OCI-LY1 (cell line): ENCODE results near the gene SORCS3.

ENCODE experiments used
- H2AFZ ChIP-seq: fragments of 200-600 bp; sonication (generic), shearing (Covaris generic); 2 replicates; pipeline ENCODE4 v1.6.0; 2014; ENCODE audit warnings: antibody characterized with exemption, mild to moderate bottlenecking, low read length
- H3F3A ChIP-seq: fragments of 200-600 bp; sonication (generic), shearing (Covaris generic); 2 replicates; pipeline ENCODE4 v1.6.0; 2014; ENCODE audit warnings: mild to moderate bottlenecking, antibody characterized with exemption, low read length, moderate library complexity; ENCODE audit not compliant: insufficient read depth
- H3K27ac ChIP-seq: fragments of 200-600 bp; sonication (generic); 2 replicates; pipeline ENCODE4 v1.5.1; 2014; ENCODE audit warnings: low read length, mixed run types, mild to moderate bottlenecking, low read depth; ENCODE audit not compliant: poor library complexity, severe bottlenecking
- H3K27me3 ChIP-seq: fragments of 200-600 bp; sonication (generic); 2 replicates; pipeline ENCODE4 v1.6.0; 2014; ENCODE audit warnings: antibody characterized with exemption, mild to moderate bottlenecking, low read length, moderate library complexity; ENCODE audit not compliant: insufficient read depth
- H3K36me3 ChIP-seq: fragments of 200-600 bp; sonication (generic); 2 replicates; pipeline ENCODE4 v1.6.1; 2014; ENCODE audit warnings: mild to moderate bottlenecking, antibody characterized with exemption, low read length, moderate library complexity, mixed read lengths; ENCODE audit not compliant: insufficient read depth
- H3K4me1 ChIP-seq: fragments of 200-600 bp; sonication (generic); 2 replicates; pipeline ENCODE4 v1.5.1; 2014; ENCODE audit warnings: mild to moderate bottlenecking, low read length, moderate library complexity; ENCODE audit not compliant: insufficient read depth, severe bottlenecking
- H3K4me2 ChIP-seq: fragments of 200-600 bp; sonication (generic), shearing (Covaris generic); 2 replicates; pipeline ENCODE4 v1.6.1; 2014; ENCODE audit warnings: low read length
- H3K4me3 ChIP-seq: fragments of 200-600 bp; sonication (generic); 2 replicates; pipeline ENCODE4 v1.5.1; 2014; ENCODE audit warnings: low read length, low read depth, mild to moderate bottlenecking, mixed read lengths; ENCODE audit not compliant: poor library complexity, severe bottlenecking
- H3K79me2 ChIP-seq: fragments of 200-600 bp; shearing (Covaris generic); 2 replicates; pipeline ENCODE4 v1.6.1; 2016; ENCODE audit warnings: mixed run types, low read length, mixed read lengths; ENCODE audit not compliant: insufficient read depth
- H3K9ac ChIP-seq: fragments of 200-600 bp; sonication (generic), shearing (Covaris generic); 2 replicates; pipeline ENCODE4 v1.6.1; 2014; ENCODE audit warnings: mild to moderate bottlenecking, low read length, mixed read lengths
- H3K9me2 ChIP-seq: fragments of 200-600 bp; sonication (generic), shearing (Covaris generic); 2 replicates; pipeline ENCODE4 v1.6.1; 2014; ENCODE audit warnings: low read depth, mild to moderate bottlenecking, low read length, mixed read lengths
- H3K9me3 ChIP-seq: fragments of 200-600 bp; shearing (Covaris generic); 2 replicates; pipeline ENCODE4 v1.6.1; 2014; ENCODE audit warnings: low read length, mixed read lengths
- H4K20me1 ChIP-seq: fragments of 200-600 bp; sonication (generic), shearing (Covaris generic); 2 replicates; pipeline ENCODE4 v1.6.0; 2016; ENCODE audit warnings: mild to moderate bottlenecking, low read length; ENCODE audit not compliant: insufficient read depth
- CTCF ChIP-seq: fragments of 200-600 bp; sonication (generic), shearing (Covaris generic); IDR thresholded peaks from 2 replicates; pipeline ENCODE4 v1.5.1; 2017; ENCODE audit warnings: mild to moderate bottlenecking, antibody characterized with exemption, low read length, moderate library complexity, mixed read lengths
- EZH2 ChIP-seq: fragments of 200-600 bp; sonication (generic), shearing (Covaris generic); IDR thresholded peaks from 2 replicates; pipeline ENCODE4 v1.8.0; 2017; ENCODE audit warnings: borderline replicate concordance, mixed run types, mild to moderate bottlenecking, antibody characterized with exemption, low read length, moderate library complexity, mixed read lengths

Gene SORCS3

GRCh38 chr10:105243381-105243780 lies 602.3 kb downstream of the SORCS3 start:
- Histone ChIP-seq H2AFZ (no peak overlapping the region), H3K79me2 (no peaks in the 10 kb centered on the region), H3F3A (no peaks in the 10 kb centered on the region), H3K9me2 (no peaks in the 10 kb centered on the region), H3K27me3 (no peaks in the 10 kb centered on the region), H3K4me2 (no peak overlapping the region), H3K9ac (no peak overlapping the region), H4K20me1 (no peaks in the 10 kb centered on the region), H3K4me1 (no peaks in the 10 kb centered on the region), H3K27ac (no peak overlapping the region), H3K4me3 (no peak overlapping the region), H3K9me3 (no peaks in the 10 kb centered on the region), H3K36me3 (no peaks in the 10 kb centered on the region)
- TF ChIP-seq CTCF: no peak
- TF ChIP-seq EZH2: no peak

- no peak for TF ChIP-seq EZH2
- no peak for TF ChIP-seq CTCF
Observed at GRCh38 chr10:105243825-105244224, 602.7 kb downstream of the SORCS3 start.

GRCh38 chr10:105247831-105248499 lies 606.9 kb downstream of the SORCS3 start:
- no peaks in the 10 kb centered on the region for H3K36me3 ChIP-seq
- H3K9ac ChIP-seq: no peak overlapping the region
- no peaks in the 10 kb centered on the region for H3K9me2 ChIP-seq
- no peak overlapping the region for H3K4me3 ChIP-seq
- H3K9me3 ChIP-seq: no peaks in the 10 kb centered on the region
- no peaks in the 10 kb centered on the region for H3F3A ChIP-seq
- no peaks in the 10 kb centered on the region for H3K27me3 ChIP-seq
- H3K4me1 ChIP-seq: no peaks in the 10 kb centered on the region
- H3K79me2 ChIP-seq: no peaks in the 10 kb centered on the region
- no peak overlapping the region for H3K27ac ChIP-seq
- no peak overlapping the region for H2AFZ ChIP-seq
- H3K4me2 ChIP-seq: no peak overlapping the region
- H4K20me1 ChIP-seq: no peaks in the 10 kb centered on the region
- TF ChIP-seq CTCF: no peak
- TF ChIP-seq EZH2: no peak

More at GRCh38 chr10:105243825-105244224, 602.7 kb downstream of the SORCS3 start:
- no peak overlapping the region for H2AFZ ChIP-seq
- H4K20me1 ChIP-seq: no peaks in the 10 kb centered on the region
- no peaks in the 10 kb centered on the region for H3K9me3 ChIP-seq
- H3K4me1 ChIP-seq: no peaks in the 10 kb centered on the region
- H3K4me2 ChIP-seq: no peak overlapping the region
- no peaks in the 10 kb centered on the region for H3K9me2 ChIP-seq
- no peak overlapping the region for H3K27ac ChIP-seq
- no peaks in the 10 kb centered on the region for H3K36me3 ChIP-seq
- no peaks in the 10 kb centered on the region for H3K79me2 ChIP-seq
- no peaks in the 10 kb centered on the region for H3K27me3 ChIP-seq
- no peak overlapping the region for H3K4me3 ChIP-seq
- no peak overlapping the region for H3K9ac ChIP-seq
- no peaks in the 10 kb centered on the region for H3F3A ChIP-seq
